B cell (primary cell): Measurements from ENCODE around the gene ZBTB32.

Experiments used
- CTCF ChIP-seq: fragments of 200-600 bp; IDR thresholded peaks from one replicate; pipeline ENCODE4 v1.8.0; 2022; ENCODE audit warnings: antibody characterized with exemption, mild to moderate bottlenecking
- EZH2 ChIP-seq: IDR thresholded peaks from 2 replicates; pipeline ENCODE4 v1.6.1; 2012; ENCODE audit warnings: borderline replicate concordance, low read depth, mild to moderate bottlenecking, moderate library complexity, low read length; ENCODE audit not compliant: insufficient read depth, poor library complexity, severe bottlenecking

- no peak for TF ChIP-seq CTCF
- TF ChIP-seq EZH2: no peak
These were observed 51.4 kb downstream of the ZBTB32 start for GRCh38 chr19:35755550-35756376.
